ENCODE data around the gene SPECC1. TPM values are rescaled to one million over a fixed set of nuclear protein-coding genes. Genes with fewer than 3 reads are reported as not detected.
A peak's percentile ranks its signal among the peaks of the same experiment; 100 is the strongest.

SPECC1 gene
- total and polyA plus RNA-seq, 7 donors: 10.9 to 98.3 (median 43.5) TPM

DNA sequence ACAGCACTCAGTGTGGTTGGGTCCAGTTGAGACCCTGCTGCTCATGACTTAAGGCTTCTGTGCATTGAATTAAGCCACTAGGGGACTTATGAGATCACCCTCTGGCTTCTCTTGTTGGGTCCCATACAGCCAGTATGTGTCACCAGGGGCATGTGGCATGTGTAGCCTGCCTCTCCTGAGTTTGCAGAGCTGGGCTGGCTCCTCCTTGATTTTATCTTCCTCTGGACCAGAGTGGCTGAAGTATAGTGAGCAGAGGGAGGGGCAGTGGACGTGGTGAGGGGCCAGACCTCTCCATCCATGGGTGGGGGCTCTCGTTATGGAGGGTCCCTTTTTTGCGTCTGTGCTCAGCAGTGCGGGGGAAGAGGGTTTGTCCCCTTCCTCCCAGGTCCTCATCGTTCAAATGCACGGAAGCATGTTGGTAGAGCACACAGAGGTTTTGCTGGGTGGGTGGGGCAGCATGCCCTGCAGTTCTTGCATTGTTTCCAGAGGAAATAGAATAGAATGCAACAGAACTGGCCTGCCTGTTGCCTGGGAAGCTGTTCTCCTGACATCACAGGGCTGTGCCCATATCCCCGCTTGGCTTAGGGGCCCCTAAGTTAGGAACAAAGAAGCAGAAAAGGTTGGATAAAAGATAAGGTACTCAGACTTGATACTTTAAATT lies 77.4 kb downstream of the SPECC1 start:
- H3K36me3 ChIP-seq: no peaks in the 10 kb centered on the region
- no peak overlapping the region for H3K27ac ChIP-seq
- no peaks in the 10 kb centered on the region for H3K9me3 ChIP-seq
- H3K4me1 ChIP-seq: no peaks in the 10 kb centered on the region
- DNase-seq: no peak
- H3K4me3 ChIP-seq: no peak overlapping the region
- WGBS, 2 donors: 85 to 86% methylated on average over 7 of the region's 7 CpGs
- no peaks in the 10 kb centered on the region for H3K27me3 ChIP-seq
- intact Hi-C loops (cut with DNase I): no loop called here
- TF ChIP-seq POLR2AphosphoS5 (IDR thresholded peaks at IDR 0.05): no peak
- no peak for TF ChIP-seq CTCF (IDR thresholded peaks at IDR 0.05)
- no peak for TF ChIP-seq EP300 (IDR thresholded peaks at IDR 0.05)
- no peak for TF ChIP-seq POLR2A (IDR thresholded peaks at IDR 0.05)

DNA sequence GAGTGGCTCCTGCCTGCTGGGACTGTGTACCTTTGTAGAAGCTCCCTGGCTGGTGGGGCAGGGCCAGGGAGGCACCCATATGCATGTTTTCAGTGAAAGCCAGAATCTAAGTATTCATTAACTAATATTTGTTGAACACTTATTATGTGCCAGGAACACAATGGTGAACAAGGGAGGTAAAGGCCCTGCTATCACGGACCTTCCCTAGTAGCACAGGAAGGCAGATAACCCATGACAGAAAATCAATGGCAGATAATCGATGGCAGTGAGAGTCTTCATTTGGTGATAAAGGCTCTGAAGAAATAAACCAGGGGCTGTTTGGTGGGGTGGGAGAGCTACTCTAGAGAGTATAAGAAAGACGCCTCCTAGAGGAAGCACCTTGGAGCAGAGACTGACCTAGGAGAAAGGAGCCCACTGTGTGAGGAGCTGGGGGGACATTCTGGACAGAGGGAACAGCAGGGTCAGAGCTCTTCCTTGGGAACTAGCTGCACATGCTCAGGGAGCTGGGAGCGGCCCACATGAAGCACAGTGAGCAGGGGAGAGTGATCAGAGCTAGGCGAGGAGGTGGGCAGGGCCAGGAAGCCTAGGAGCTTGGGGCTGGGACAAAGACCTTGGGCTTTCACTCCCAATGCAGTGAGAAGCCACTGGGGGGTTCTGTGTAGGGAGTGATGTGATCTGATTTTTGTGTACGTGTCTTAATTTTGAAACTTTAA lies 78.5 kb downstream of the SPECC1 start:
- intact Hi-C loops (cut with DNase I): no loop called here
- Histone ChIP-seq H3K9me3 (no peaks in the 10 kb centered on the region), H3K4me1 (no peaks in the 10 kb centered on the region), H3K36me3 (no peaks in the 10 kb centered on the region), H3K27ac (no peak overlapping the region), H3K27me3 (no peaks in the 10 kb centered on the region), H3K4me3 (no peak overlapping the region)
- TF ChIP-seq POLR2A (IDR thresholded peaks at IDR 0.05): no peak
- TF ChIP-seq CTCF (IDR thresholded peaks at IDR 0.05): no peak
- TF ChIP-seq EP300 (IDR thresholded peaks at IDR 0.05): no peak
- no peak for TF ChIP-seq POLR2AphosphoS5 (IDR thresholded peaks at IDR 0.05)
- 78 to 84% methylated on average over 6 of the region's 6 CpGs for WGBS, 2 donors
- no peak for DNase-seq

DNA sequence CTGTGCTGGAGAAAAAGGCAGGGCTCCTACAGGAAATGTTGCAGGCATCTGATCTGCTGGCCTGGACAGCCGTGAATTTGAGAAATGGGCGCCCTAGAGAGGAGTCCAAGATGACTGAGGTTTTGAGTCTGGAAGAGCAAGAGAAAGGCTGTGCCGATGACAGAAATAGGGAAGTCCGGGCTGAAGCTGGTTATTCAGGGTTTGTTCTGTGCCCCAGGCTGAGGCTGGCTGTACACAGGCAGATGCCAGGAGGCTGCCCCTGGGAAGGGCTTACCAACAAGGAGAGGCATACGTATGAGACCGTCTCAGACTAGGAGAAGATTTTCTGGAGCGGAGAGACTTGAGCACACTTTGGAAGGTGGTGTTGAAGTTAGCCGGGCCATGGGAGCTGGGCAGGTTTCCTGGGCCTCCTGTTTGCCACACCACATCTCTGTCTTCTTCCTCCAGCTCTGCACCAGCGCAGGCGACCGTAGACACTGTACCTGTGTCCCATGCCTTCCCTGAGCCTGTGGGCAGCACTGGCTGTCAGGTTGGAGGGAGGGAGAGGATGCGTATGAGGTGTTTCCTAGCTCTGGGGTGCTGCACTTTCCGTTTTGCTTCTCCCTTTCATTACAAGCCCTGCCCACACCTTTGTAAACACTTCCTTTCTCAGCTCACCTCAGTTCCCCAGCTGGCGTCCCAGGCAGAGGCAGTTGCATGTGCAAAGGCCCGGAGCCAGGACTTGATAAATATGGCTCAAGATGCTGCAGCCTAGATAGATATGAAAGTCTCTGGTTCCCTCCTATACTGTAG lies 80.8 kb downstream of the SPECC1 start:
- no peak overlapping the region for H3K4me3 ChIP-seq
- no peak for DNase-seq
- H3K27me3 ChIP-seq: no peaks in the 10 kb centered on the region
- intact Hi-C loops (cut with DNase I): no loop called here
- no peaks in the 10 kb centered on the region for H3K9me3 ChIP-seq
- H3K27ac ChIP-seq: peak overlapping the region; percentile 14 to 66 (median 32)
- TF ChIP-seq CTCF (IDR thresholded peaks at IDR 0.05) (no peak), EP300 (IDR thresholded peaks at IDR 0.05) (no peak), POLR2A (IDR thresholded peaks at IDR 0.05) (no peak), POLR2AphosphoS5 (IDR thresholded peaks at IDR 0.05) (no peak)
- H3K36me3 ChIP-seq: no peaks in the 10 kb centered on the region
- H3K4me1 ChIP-seq: peaks cover 0 to 2% (median 0%) of the 10 kb centered on the region in 4 donors
- 77 to 78% methylated on average over 15 of the region's 15 CpGs for WGBS, 2 donors

GRCh38 chr17:20091174-20092029 lies 82.2 kb downstream of the SPECC1 start:
- 73 to 79% methylated on average over 19 of the region's 19 CpGs for WGBS, 2 donors
- Histone ChIP-seq H3K9me3 (no peaks in the 10 kb centered on the region), H3K4me1 (peaks cover 0 to 10% (median 3%) of the 10 kb centered on the region in 4 donors), H3K4me3 (no peak overlapping the region), H3K27ac (peak overlapping the region; percentile 32 to 66 (median 52)), H3K36me3 (no peaks in the 10 kb centered on the region), H3K27me3 (no peaks in the 10 kb centered on the region)
- DNase-seq: no peak
- TF ChIP-seq CTCF (IDR thresholded peaks at IDR 0.05) (no peak), POLR2AphosphoS5 (IDR thresholded peaks at IDR 0.05) (peak in 2 of 4 donors; percentile 16 to 29), EP300 (IDR thresholded peaks at IDR 0.05) (peak in 1 of 4 donors; percentile 1), POLR2A (IDR thresholded peaks at IDR 0.05) (no peak)
- intact Hi-C loops (cut with DNase I): no loop called here

Measured in sigmoid colon (tissue), 7 donors.